ENCODE results near the gene KHDC1L. TPM values are rescaled to one million over a fixed set of nuclear protein-coding genes. Genes with fewer than 3 reads are reported as not detected.

The KHDC1L gene
- total RNA-seq (2014; rRNA removed; shearing (Covaris generic)) = not detected in 2 replicates
- polyA plus RNA-seq (2016; fragmentation: Nextera tagmentation; extraction: Ambion mirVana) = not detected in 2 replicates
- long read RNA-seq = 0 reads

- Histone ChIP-seq H3K27ac (ENCODE audit: low read depth) (no peak within 1 kb of the TSS), H3K36me3 (ENCODE audit: insufficient read depth) (no peaks in the 10 kb centered on the region), H3K4me1 (ENCODE audit: insufficient read depth) (no peaks in the 10 kb centered on the region), H3K9me2 (ENCODE audit: insufficient read depth) (peaks cover 5% of the 10 kb centered on the region; the same call in 1 of the 2 replicates), H3K27me3 (ENCODE audit: insufficient read depth) (no peaks in the 10 kb centered on the region), H4K20me1 (replicated peaks; ENCODE audit: insufficient read depth) (no peaks in the 10 kb centered on the region), H3K4me3 (no peak within 1 kb of the TSS), H3K4me2 (no peak within 1 kb of the TSS), H2AFZ (no peak within 1 kb of the TSS), H3F3A (replicated peaks; ENCODE audit: low read depth) (no peaks in the 10 kb centered on the region), H3K79me2 (replicated peaks; ENCODE audit: insufficient read depth) (no peaks in the 10 kb centered on the region)
- Mint-ChIP-seq H3K4me1 (no peaks in the 10 kb centered on the region), H3K4me3 (no peak within 1 kb of the TSS), H3K27ac (no peak within 1 kb of the TSS), H3K27me3 (ENCODE audit: insufficient read depth, low read depth, poor library complexity) (peaks cover 9% of the 10 kb centered on the region), H3K36me3 (ENCODE audit: low read depth) (peaks cover 5% of the 10 kb centered on the region; the same call in 1 of the 3 replicates), H3K9me3 (peaks cover 3% of the 10 kb centered on the region; the same call in 1 of the 3 replicates)
- DNase-seq (ENCODE audit: low spot score) = no peak
- no peak for ATAC-seq
- no peak for TF ChIP-seq ZNF331 (CRISPR knock-in tag; IDR thresholded peaks at IDR 0.05; ENCODE audit: low read depth)
- no peak for TF ChIP-seq ZNF462 (CRISPR knock-in tag; IDR thresholded peaks at IDR 0.05)
- TF ChIP-seq POLR2AphosphoS5 (IDR thresholded peaks at IDR 0.05; ENCODE audit: low read depth) = no peak
- no peak for TF ChIP-seq ZNF114 (CRISPR knock-in tag; IDR thresholded peaks at IDR 0.05)
- TF ChIP-seq EZH2 (IDR thresholded peaks at IDR 0.05; ENCODE audit: low read depth, unreplicated experiment) = no peak
- TF ChIP-seq JUNB (IDR thresholded peaks at IDR 0.05; ENCODE audit: unreplicated experiment) = no peak
- no peak for TF ChIP-seq ETS1 (IDR thresholded peaks at IDR 0.05)
- TF ChIP-seq CREB1 (CRISPR knock-in tag; IDR thresholded peaks at IDR 0.05; ENCODE audit: low read depth) = no peak
- no peak for TF ChIP-seq REST (IDR thresholded peaks at IDR 0.05; ENCODE audit: unreplicated experiment)
- TF ChIP-seq EZH2phosphoT487 (IDR thresholded peaks at IDR 0.05; ENCODE audit: unreplicated experiment) = no peak
- TF ChIP-seq CTCF (conservative IDR thresholded peaks at IDR 0.05; ENCODE audit: low read depth in 2 of 2) = no peak
- no peak for TF ChIP-seq STAT1 (IDR thresholded peaks at IDR 0.05; ENCODE audit: unreplicated experiment)
- TF ChIP-seq NANOG (IDR thresholded peaks at IDR 0.05; ENCODE audit: borderline replicate concordance) = no peak
Measured at GRCh38 chr6:73225396-73225795, at the start of gene KHDC1L. KHDC1L (minus strand) TSS chr6:73225496; CDS start chr6:73225408, 88 bp downstream.
